GM21423 (cell line): Measurements from ENCODE around the gene IL1A.

Experiments used
- ATAC-seq: cut with Tn5 transposase; IDR thresholded peaks from one replicate; pipeline ENCODE4 v1.9.1; 2021; ENCODE audit warnings: mild to moderate bottlenecking, moderate library complexity; ENCODE audit not compliant: unreplicated experiment

The IL1A gene

DNA sequence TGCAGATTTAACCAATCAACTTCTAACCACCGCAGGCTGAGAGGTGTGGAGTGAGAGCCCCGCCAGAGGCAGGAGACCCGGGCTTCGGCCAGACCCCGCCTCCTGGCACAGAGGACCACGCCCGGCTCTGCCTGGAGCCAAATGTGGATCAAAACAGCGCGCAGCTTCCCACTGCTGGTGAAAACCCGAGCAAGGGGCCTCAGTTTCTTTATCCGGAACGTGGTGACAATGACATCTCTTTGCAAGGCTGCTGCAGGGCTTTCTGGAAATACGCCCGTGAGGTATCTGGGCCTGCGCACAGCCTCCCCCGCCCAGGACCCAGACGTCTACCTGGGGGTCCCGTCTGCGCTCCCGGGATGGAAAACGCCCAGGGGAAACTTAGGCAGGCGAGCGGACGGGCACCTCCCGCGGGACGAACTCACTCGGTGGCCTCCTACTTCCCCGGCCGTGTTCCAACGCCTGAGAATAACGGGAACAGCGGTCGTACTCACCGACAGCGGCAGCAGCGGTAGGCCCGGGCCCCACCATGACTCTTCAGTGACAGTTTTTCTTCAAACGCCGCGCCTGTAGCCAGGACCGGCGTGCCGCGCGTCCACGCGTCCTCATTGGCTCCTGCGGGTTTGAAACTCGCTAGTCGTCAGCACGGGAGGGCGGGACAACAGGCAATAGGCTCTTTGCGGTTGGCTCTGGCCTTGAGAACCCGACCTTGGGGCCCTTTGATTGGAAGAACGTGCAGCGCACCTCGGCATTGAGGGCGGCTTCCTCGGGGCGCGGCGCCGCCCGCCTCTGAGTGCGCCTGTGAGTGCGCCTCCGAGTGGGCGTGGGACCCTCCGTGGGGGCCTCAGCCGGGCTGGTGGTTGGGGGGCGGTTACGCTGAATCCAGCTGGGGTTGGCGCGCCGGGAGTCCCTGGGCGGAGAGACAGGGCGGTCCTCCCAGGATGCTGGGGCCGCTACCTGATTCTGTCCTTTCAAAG lies 19.9 kb downstream of the IL1A start, which contains the start of gene CKAP2L:
Gene CKAP2L, minus strand, starts transcription at position 539 of the 974 bp plus-strand sequence. Its CDS starts 11 bp downstream, at position 528.
- ATAC-seq: peak; percentile 97

GRCh38 chr2:112762276-112762675 lies 22.0 kb downstream of the IL1A start:
- no peak for ATAC-seq

- ATAC-seq: no peak
Observed at GRCh38 chr2:112760149-112760548, 24.1 kb downstream of the IL1A start.

DNA sequence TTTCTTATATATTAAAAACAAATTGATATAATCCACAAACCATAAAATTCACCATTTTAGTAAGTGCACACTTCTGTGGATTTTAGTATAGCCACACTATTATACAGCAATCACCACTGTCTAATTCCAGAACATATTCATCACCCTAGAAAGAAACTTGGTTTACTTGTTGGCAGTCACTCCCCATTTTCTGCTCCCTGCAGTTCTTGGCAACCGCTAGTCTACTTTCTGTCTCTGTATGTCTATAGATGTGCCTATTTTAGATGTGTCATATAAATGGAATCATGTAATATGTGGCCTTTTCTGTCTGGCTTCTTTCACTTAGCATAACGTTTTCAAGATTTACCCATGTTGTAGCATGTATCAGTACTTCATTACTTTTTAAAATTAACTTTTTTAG lies 25.6 kb downstream of the IL1A start:
- ATAC-seq: no peak

DNA sequence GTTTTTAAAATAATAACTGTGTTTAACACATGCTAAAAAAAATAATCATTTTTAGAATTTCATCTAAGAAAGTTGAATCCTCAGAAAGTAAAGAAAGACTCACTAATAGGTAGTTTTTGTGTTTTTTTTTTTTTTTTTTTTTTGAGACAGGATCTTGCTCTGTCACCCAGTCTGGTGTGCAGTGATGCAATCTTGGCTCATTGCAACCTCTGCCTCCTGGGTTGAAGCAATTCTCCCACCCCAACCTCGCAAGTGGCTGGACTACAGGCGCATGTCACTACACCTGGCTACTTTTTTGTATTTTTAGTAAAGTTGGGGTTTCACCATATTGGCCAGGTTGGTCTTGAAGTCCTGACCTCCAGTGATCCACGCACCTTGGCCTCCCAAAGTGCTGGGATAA lies 27.0 kb downstream of the IL1A start:
- no peak for ATAC-seq

- ATAC-seq: no peak
Observed at GRCh38 chr2:112756207-112756606, 28.1 kb downstream of the IL1A start.

DNA sequence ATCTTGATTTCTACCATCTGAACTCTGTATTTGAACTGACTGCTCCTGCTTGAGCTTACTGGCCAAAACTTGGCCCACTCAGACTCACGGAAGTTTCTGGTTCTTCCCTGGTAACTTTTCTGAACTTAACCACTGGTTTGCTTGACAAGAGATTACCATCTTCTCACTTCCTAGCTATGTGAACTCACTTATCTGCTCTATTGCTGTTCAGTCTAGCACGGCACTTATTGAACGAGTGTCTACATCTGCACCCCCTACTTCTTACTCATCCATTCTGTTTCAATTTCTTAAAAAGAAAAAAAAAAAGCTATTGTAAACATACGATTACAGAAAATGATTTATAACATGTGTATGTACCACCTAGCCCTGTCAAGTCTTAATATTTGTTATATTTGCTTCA lies 28.8 kb downstream of the IL1A start:
- ATAC-seq: no peak

DNA sequence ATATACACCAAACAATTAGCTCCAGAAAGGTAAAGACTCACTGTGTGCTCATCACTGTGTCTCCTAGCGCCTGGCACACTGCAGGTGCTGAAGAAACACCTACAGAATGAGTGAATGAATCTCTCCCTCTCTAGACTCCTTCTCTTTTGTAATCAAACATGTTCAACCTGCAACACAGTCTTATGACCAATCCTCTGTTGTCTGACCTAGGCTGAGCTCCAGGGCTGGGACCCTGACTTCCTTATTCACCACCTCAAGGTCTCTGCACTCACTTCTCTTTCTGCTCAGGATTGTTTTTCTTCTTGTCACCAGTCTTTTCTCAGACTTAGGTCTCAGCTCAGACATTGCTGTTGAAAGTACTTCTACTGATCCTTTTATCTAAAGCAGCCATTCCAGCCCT lies 29.7 kb downstream of the IL1A start:
- ATAC-seq: no peak

- no peak for ATAC-seq
Observed at GRCh38 chr2:112752667-112753066, 31.6 kb downstream of the IL1A start.

- no peak for ATAC-seq
Observed at GRCh38 chr2:112751451-112752197, 32.7 kb downstream of the IL1A start.

GRCh38 chr2:112750560-112750843 lies 33.8 kb downstream of the IL1A start:
- ATAC-seq: no peak

DNA sequence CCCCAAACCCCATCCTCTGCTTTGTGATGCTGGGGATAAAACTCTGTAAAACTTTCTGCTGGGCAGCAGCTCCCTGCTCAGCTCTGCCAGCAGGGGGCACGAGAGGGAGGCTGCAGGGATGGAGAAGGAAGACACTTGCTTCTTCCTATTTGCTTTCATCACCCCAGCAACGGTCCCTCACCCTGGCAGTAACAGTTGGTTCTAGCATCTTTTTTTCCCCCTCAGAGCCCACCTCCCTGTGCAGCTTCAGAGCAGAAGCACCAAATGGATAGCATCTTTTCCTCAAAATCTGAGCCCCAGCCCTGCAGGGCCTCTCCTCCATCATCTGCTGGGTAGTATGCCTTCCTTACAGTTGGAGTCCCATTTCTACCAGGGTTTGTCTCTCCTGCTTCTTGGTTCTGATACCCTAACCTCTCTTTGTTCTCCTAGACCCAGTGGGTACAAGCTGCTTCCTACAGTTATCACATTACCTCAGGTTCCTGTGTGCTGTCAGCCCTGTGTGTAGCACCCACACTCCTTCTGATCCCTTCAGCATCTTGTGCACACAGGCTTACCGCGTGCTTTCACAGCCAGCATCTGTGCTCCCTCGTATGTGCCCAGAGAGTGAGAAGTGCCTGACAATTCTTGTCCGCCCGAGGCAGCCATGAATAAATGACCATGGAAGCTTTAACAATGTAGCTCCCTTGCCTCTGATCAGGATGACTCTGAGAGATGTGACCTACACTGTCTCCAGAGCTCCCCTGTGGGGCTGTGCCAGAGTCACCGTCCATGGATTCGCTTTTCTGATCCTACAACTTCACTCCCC lies 34.3 kb downstream of the IL1A start:
- no peak for ATAC-seq

DNA sequence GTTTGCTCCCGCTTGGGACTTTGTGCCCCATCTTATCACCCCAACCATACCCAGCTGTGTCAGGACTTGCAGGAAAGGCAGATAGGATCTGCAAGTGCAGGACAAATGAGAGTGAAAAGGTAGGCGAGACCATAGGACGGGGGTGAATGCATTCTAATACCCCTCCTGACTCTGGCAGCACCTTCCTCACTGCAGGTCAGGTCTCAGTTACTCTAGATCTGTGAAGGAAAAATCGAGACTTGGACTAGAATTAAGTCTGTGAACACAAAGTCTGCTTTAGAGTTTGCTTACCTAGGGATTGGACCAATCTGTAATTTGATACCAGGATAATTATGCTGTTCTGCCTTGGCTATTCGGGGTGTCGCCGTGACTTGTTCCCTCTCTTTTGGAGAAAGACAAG lies 43.8 kb downstream of the IL1A start:
- no peak for ATAC-seq

DNA sequence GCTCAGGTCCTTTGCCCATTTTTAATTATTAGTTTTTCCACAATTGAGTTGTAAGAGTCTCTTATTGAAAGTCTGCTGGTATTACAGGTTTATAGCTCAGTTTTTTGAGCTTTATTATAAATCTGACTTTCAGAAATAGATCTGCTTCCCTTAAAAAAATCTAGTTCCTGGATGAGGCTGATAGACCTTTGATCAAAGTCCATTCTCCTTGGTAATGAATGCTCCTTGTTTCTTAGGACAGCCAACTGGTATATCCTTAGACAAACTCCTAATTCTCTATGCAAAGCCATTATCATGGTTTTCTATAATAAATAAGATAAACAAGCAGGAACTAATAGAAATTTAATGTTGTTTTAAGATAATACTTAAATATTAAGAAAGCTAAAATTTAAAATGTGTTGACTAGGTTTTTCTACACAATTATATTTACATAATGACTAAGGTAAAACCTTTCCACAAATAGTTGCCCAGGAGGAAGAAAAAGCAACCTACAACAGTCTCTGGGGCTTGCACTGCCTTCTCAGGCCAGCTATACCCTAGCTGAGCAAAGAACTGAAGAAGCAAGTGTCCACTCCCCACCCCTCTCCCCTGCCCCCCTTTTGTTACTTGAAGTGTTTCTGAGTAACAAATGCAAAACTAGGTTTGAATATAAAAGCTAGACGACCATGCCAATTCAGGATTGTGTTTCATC lies 46.6 kb downstream of the IL1A start:
- no peak for ATAC-seq

GRCh38 chr2:112733871-112734270 lies 50.4 kb downstream of the IL1A start:
- ATAC-seq: no peak

- ATAC-seq: no peak
Observed at GRCh38 chr2:112733456-112733855, 50.8 kb downstream of the IL1A start.

- no peak for ATAC-seq
Observed at GRCh38 chr2:112731479-112731878, 52.8 kb downstream of the IL1A start.

- no peak for ATAC-seq
Observed at GRCh38 chr2:112730791-112731190, 53.5 kb downstream of the IL1A start.

DNA sequence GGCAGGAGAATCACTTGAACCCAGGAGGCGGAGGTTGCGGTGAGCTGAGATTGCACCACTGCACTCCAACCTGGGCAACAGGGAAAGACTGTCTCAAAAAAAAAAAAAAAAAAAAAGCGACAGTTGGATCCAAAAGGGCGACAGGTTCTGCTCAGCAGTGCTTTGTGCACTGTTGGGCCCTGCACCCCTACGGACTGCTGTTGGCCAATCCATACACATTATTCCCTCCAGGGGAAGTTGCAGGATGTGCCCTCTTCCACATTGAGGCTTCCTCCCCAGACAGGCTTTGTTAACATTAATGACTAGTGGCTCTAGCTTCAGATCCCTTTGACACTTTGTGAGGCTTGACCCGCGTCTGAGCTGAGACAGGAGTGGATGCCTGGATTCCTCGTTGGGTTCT lies 54.1 kb downstream of the IL1A start:
- no peak for ATAC-seq

GRCh38 chr2:112728378-112729175 lies 55.7 kb downstream of the IL1A start:
- ATAC-seq: no peak
